Measurements from ENCODE around the gene TSC1.

DNA sequence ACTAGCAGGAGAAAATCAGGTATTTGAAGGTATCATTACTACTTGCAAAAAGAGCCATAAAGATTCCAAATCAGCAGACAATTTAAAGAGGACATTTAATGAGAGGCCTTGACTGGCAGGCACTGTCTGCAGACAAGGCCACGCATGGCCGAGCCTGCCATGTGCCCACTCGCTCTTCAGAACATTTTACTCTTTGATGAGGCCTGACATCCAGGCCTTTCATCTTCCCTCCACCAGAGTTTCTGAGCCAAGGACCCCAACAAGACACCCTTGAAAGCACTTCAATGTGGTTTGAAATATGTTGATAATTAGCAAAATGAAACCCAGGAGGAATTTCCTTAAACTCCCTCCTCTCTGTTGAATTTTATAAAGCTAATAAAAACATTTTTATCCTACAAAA, 82.8 kb downstream of the TSC1 start:
- TF ChIP-seq, protein P1, sequence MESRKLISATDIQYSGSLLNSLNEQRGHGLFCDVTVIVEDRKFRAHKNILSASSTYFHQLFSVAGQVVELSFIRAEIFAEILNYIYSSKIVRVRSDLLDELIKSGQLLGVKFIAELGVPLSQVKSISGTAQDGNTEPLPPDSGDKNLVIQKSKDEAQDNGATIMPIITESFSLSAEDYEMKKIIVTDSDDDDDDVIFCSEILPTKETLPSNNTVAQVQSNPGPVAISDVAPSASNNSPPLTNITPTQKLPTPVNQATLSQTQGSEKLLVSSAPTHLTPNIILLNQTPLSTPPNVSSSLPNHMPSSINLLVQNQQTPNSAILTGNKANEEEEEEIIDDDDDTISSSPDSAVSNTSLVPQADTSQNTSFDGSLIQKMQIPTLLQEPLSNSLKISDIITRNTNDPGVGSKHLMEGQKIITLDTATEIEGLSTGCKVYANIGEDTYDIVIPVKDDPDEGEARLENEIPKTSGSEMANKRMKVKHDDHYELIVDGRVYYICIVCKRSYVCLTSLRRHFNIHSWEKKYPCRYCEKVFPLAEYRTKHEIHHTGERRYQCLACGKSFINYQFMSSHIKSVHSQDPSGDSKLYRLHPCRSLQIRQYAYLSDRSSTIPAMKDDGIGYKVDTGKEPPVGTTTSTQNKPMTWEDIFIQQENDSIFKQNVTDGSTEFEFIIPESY (IDR thresholded peaks at IDR 0.05): no peak
- TF ChIP-seq NRF1 (conservative IDR thresholded peaks at IDR 0.05; ENCODE audit: low read depth, low read length): no peak
- TF ChIP-seq TAF1 (IDR thresholded peaks at IDR 0.05; ENCODE audit: borderline replicate concordance, low read depth, low read length): no peak
- TF ChIP-seq NFYA (IDR thresholded peaks at IDR 0.05; ENCODE audit: borderline replicate concordance, low read depth, low read length): no peak
